ENCODE results near the gene DTX3L. TPM values are rescaled to one million over a fixed set of nuclear protein-coding genes. Genes with fewer than 3 reads are reported as not detected.

DTX3L gene
- total RNA-seq, 1 donor from 2014 or later = 9.9 TPM

- Histone ChIP-seq H3K27me3 (ENCODE audit: control insufficient read depth in 3 of 3, insufficient read depth in 3 of 3, low read length in 3 of 3) (no peaks in the 10 kb centered on the region), H3K27ac (ENCODE audit: low read depth, low read length) (no peak overlapping the region), H3K36me3 (ENCODE audit: control insufficient read depth in 3 of 3, insufficient read depth in 3 of 3, low read length in 3 of 3) (peaks cover 15 to 67% (median 65%) of the 10 kb centered on the region in 3 donors), H3K9ac (ENCODE audit: low read depth in 1 of 3, low read length in 3 of 3) (no peak overlapping the region), H3K4me1 (ENCODE audit: control insufficient read depth in 3 of 3, insufficient read depth in 3 of 3, low read length in 3 of 3) (no peaks in the 10 kb centered on the region), H3K4me3 (ENCODE audit: low read length in 3 of 3) (no peak overlapping the region), H3K9me3 (ENCODE audit: control insufficient read depth in 3 of 3, low read length in 3 of 3) (no peaks in the 10 kb centered on the region)
Observed at GRCh38 chr3:122535964-122536631, 28.0 kb upstream of the DTX3L start.

GRCh38 chr3:122536632-122537001, 27.5 kb upstream of the DTX3L start:
- Histone ChIP-seq H3K9me3 (ENCODE audit: control insufficient read depth in 3 of 3, low read length in 3 of 3) (no peaks in the 10 kb centered on the region), H3K36me3 (ENCODE audit: control insufficient read depth in 3 of 3, insufficient read depth in 3 of 3, low read length in 3 of 3) (peaks cover 15 to 71% (median 69%) of the 10 kb centered on the region in 3 donors)

GRCh38 chr3:122538956-122539490, 25.1 kb upstream of the DTX3L start:
- H3K36me3 ChIP-seq (ENCODE audit: control insufficient read depth in 3 of 3, insufficient read depth in 3 of 3, low read length in 3 of 3) = peaks cover 0 to 49% (median 47%) of the 10 kb centered on the region in 3 donors
- H3K9ac ChIP-seq (ENCODE audit: low read depth in 1 of 3, low read length in 3 of 3) = no peak overlapping the region

More at GRCh38 chr3:122536632-122537001, 27.5 kb upstream of the DTX3L start:
- Histone ChIP-seq H3K4me3 (ENCODE audit: low read length in 3 of 3) (no peak overlapping the region), H3K4me1 (ENCODE audit: control insufficient read depth in 3 of 3, insufficient read depth in 3 of 3, low read length in 3 of 3) (no peaks in the 10 kb centered on the region), H3K27ac (ENCODE audit: low read depth, low read length) (no peak overlapping the region), H3K9ac (ENCODE audit: low read depth in 1 of 3, low read length in 3 of 3) (no peak overlapping the region), H3K27me3 (ENCODE audit: control insufficient read depth in 3 of 3, insufficient read depth in 3 of 3, low read length in 3 of 3) (no peaks in the 10 kb centered on the region)

GRCh38 chr3:122546151-122546550, 18.0 kb upstream of the DTX3L start:
- Histone ChIP-seq H3K27me3 (ENCODE audit: control insufficient read depth in 3 of 3, insufficient read depth in 3 of 3, low read length in 3 of 3) (no peaks in the 10 kb centered on the region), H3K27ac (ENCODE audit: low read depth, low read length) (no peak overlapping the region), H3K9ac (ENCODE audit: low read depth in 1 of 3, low read length in 3 of 3) (no peak overlapping the region), H3K36me3 (ENCODE audit: control insufficient read depth in 3 of 3, insufficient read depth in 3 of 3, low read length in 3 of 3) (peaks cover 8 to 47% (median 38%) of the 10 kb centered on the region in 3 donors), H3K9me3 (ENCODE audit: control insufficient read depth in 3 of 3, low read length in 3 of 3) (no peaks in the 10 kb centered on the region), H3K4me3 (ENCODE audit: low read length in 3 of 3) (no peak overlapping the region), H3K4me1 (ENCODE audit: control insufficient read depth in 3 of 3, insufficient read depth in 3 of 3, low read length in 3 of 3) (no peaks in the 10 kb centered on the region)

More at GRCh38 chr3:122538956-122539490, 25.1 kb upstream of the DTX3L start:
- Histone ChIP-seq H3K4me3 (ENCODE audit: low read length in 3 of 3) (no peak overlapping the region), H3K27ac (ENCODE audit: low read depth, low read length) (no peak overlapping the region), H3K9me3 (ENCODE audit: control insufficient read depth in 3 of 3, low read length in 3 of 3) (no peaks in the 10 kb centered on the region), H3K4me1 (ENCODE audit: control insufficient read depth in 3 of 3, insufficient read depth in 3 of 3, low read length in 3 of 3) (no peaks in the 10 kb centered on the region), H3K27me3 (ENCODE audit: control insufficient read depth in 3 of 3, insufficient read depth in 3 of 3, low read length in 3 of 3) (no peaks in the 10 kb centered on the region)

GRCh38 chr3:122548076-122548475, 16.1 kb upstream of the DTX3L start:
- H3K4me3 ChIP-seq (ENCODE audit: low read length in 3 of 3) = no peak overlapping the region
- no peak overlapping the region for H3K9ac ChIP-seq (ENCODE audit: low read depth in 1 of 3, low read length in 3 of 3)
- H3K27ac ChIP-seq (ENCODE audit: low read depth, low read length) = no peak overlapping the region
- peaks cover 11 to 53% (median 43%) of the 10 kb centered on the region in 3 donors for H3K36me3 ChIP-seq (ENCODE audit: control insufficient read depth in 3 of 3, insufficient read depth in 3 of 3, low read length in 3 of 3)
- H3K27me3 ChIP-seq (ENCODE audit: control insufficient read depth in 3 of 3, insufficient read depth in 3 of 3, low read length in 3 of 3) = no peaks in the 10 kb centered on the region
- H3K9me3 ChIP-seq (ENCODE audit: control insufficient read depth in 3 of 3, low read length in 3 of 3) = no peaks in the 10 kb centered on the region
- H3K4me1 ChIP-seq (ENCODE audit: control insufficient read depth in 3 of 3, insufficient read depth in 3 of 3, low read length in 3 of 3) = no peaks in the 10 kb centered on the region

- Histone ChIP-seq H3K36me3 (ENCODE audit: control insufficient read depth in 3 of 3, insufficient read depth in 3 of 3, low read length in 3 of 3) (peaks cover 12 to 53% (median 47%) of the 10 kb centered on the region in 3 donors), H3K9me3 (ENCODE audit: control insufficient read depth in 3 of 3, low read length in 3 of 3) (no peaks in the 10 kb centered on the region), H3K27ac (ENCODE audit: low read depth, low read length) (no peak overlapping the region), H3K9ac (ENCODE audit: low read depth in 1 of 3, low read length in 3 of 3) (no peak overlapping the region), H3K27me3 (ENCODE audit: control insufficient read depth in 3 of 3, insufficient read depth in 3 of 3, low read length in 3 of 3) (no peaks in the 10 kb centered on the region), H3K4me3 (ENCODE audit: low read length in 3 of 3) (no peak overlapping the region), H3K4me1 (ENCODE audit: control insufficient read depth in 3 of 3, insufficient read depth in 3 of 3, low read length in 3 of 3) (no peaks in the 10 kb centered on the region)
Observed at GRCh38 chr3:122548619-122549018, 15.5 kb upstream of the DTX3L start.

- H3K9me3 ChIP-seq (ENCODE audit: control insufficient read depth in 3 of 3, low read length in 3 of 3) = no peaks in the 10 kb centered on the region
Observed at GRCh38 chr3:122553171-122553570, 11.0 kb upstream of the DTX3L start.

GRCh38 chr3:122555275-122556071, 8.7 kb upstream of the DTX3L start:
- Histone ChIP-seq H3K9ac (ENCODE audit: low read depth in 1 of 3, low read length in 3 of 3) (no peak overlapping the region), H3K9me3 (ENCODE audit: control insufficient read depth in 3 of 3, low read length in 3 of 3) (no peaks in the 10 kb centered on the region), H3K4me1 (ENCODE audit: control insufficient read depth in 3 of 3, insufficient read depth in 3 of 3, low read length in 3 of 3) (peaks cover 0 to 5% (median 0%) of the 10 kb centered on the region in 3 donors), H3K4me3 (ENCODE audit: low read length in 3 of 3) (no peak overlapping the region), H3K27me3 (ENCODE audit: control insufficient read depth in 3 of 3, insufficient read depth in 3 of 3, low read length in 3 of 3) (no peaks in the 10 kb centered on the region), H3K27ac (ENCODE audit: low read depth, low read length) (no peak overlapping the region), H3K36me3 (ENCODE audit: control insufficient read depth in 3 of 3, insufficient read depth in 3 of 3, low read length in 3 of 3) (peaks cover 12 to 67% (median 63%) of the 10 kb centered on the region in 3 donors)

More at GRCh38 chr3:122553171-122553570, 11.0 kb upstream of the DTX3L start:
- Histone ChIP-seq H3K4me3 (ENCODE audit: low read length in 3 of 3) (no peak overlapping the region), H3K27me3 (ENCODE audit: control insufficient read depth in 3 of 3, insufficient read depth in 3 of 3, low read length in 3 of 3) (no peaks in the 10 kb centered on the region), H3K4me1 (ENCODE audit: control insufficient read depth in 3 of 3, insufficient read depth in 3 of 3, low read length in 3 of 3) (peaks cover 0 to 4% (median 0%) of the 10 kb centered on the region in 3 donors), H3K27ac (ENCODE audit: low read depth, low read length) (no peak overlapping the region), H3K36me3 (ENCODE audit: control insufficient read depth in 3 of 3, insufficient read depth in 3 of 3, low read length in 3 of 3) (peaks cover 12 to 67% (median 64%) of the 10 kb centered on the region in 3 donors), H3K9ac (ENCODE audit: low read depth in 1 of 3, low read length in 3 of 3) (no peak overlapping the region)

- Histone ChIP-seq H3K4me1 (ENCODE audit: control insufficient read depth in 3 of 3, insufficient read depth in 3 of 3, low read length in 3 of 3) (peaks cover 3 to 12% (median 5%) of the 10 kb centered on the region in 3 donors), H3K36me3 (ENCODE audit: control insufficient read depth in 3 of 3, insufficient read depth in 3 of 3, low read length in 3 of 3) (peaks cover 9 to 53% (median 52%) of the 10 kb centered on the region in 3 donors), H3K9me3 (ENCODE audit: control insufficient read depth in 3 of 3, low read length in 3 of 3) (no peaks in the 10 kb centered on the region), H3K27me3 (ENCODE audit: control insufficient read depth in 3 of 3, insufficient read depth in 3 of 3, low read length in 3 of 3) (no peaks in the 10 kb centered on the region), H3K9ac (ENCODE audit: low read depth in 1 of 3, low read length in 3 of 3) (no peak overlapping the region), H3K27ac (ENCODE audit: low read depth, low read length) (no peak overlapping the region), H3K4me3 (ENCODE audit: low read length in 3 of 3) (no peak overlapping the region)
Observed at GRCh38 chr3:122557356-122557755, 6.8 kb upstream of the DTX3L start.

GRCh38 chr3:122558605-122559004, 5.5 kb upstream of the DTX3L start:
- Histone ChIP-seq H3K9ac (ENCODE audit: low read depth in 1 of 3, low read length in 3 of 3) (no peak overlapping the region), H3K4me1 (ENCODE audit: control insufficient read depth in 3 of 3, insufficient read depth in 3 of 3, low read length in 3 of 3) (peaks cover 9 to 18% (median 12%) of the 10 kb centered on the region in 3 donors), H3K9me3 (ENCODE audit: control insufficient read depth in 3 of 3, low read length in 3 of 3) (no peaks in the 10 kb centered on the region), H3K27ac (ENCODE audit: low read depth, low read length) (no peak overlapping the region), H3K27me3 (ENCODE audit: control insufficient read depth in 3 of 3, insufficient read depth in 3 of 3, low read length in 3 of 3) (no peaks in the 10 kb centered on the region), H3K4me3 (ENCODE audit: low read length in 3 of 3) (no peak overlapping the region), H3K36me3 (ENCODE audit: control insufficient read depth in 3 of 3, insufficient read depth in 3 of 3, low read length in 3 of 3) (peaks cover 9 to 51% (median 46%) of the 10 kb centered on the region in 3 donors)
